ENCODE results near the gene PRMT1. TPM values are rescaled to one million over a fixed set of nuclear protein-coding genes. Genes with fewer than 3 reads are reported as not detected.
A peak's percentile ranks its signal among the peaks of the same experiment; 100 is the strongest.

Gene PRMT1
- total and polyA plus RNA-seq, 9 of the 15 experiments (the other 6 are each of a cell fraction or from before 2014, with no cell fraction given): 13.3 to 464 (median 326) TPM

GRCh38 chr19:49676136-49676783 is 811 bp upstream of the PRMT1 start (continued):
- TF ChIP-seq ZNF609 (CRISPR knock-in tag; IDR thresholded peaks at IDR 0.05; ENCODE audit: borderline replicate concordance): no peak
- TF ChIP-seq TRIM25 (IDR thresholded peaks at IDR 0.05; ENCODE audit: borderline replicate concordance): no peak
- TF ChIP-seq STAT5B (CRISPR knock-in tag; IDR thresholded peaks at IDR 0.05): no peak
- TF ChIP-seq PBX2 (CRISPR knock-in tag; IDR thresholded peaks at IDR 0.05; ENCODE audit: low read depth): no peak
- TF ChIP-seq PBX2 (tag; conservative IDR thresholded peaks at IDR 0.05; ENCODE audit: low read depth): no peak
- TF ChIP-seq ZNF12 (CRISPR knock-in tag; IDR thresholded peaks at IDR 0.05): 0 out of 2 replicates have a peak, but pooled peaks have one; percentile 18
- TF ChIP-seq HNRNPK (IDR thresholded peaks at IDR 0.05; ENCODE audit: low read depth, low read length, poor library complexity, severe bottlenecking): no peak
- no peak; the same call in 1 of the 2 replicates for TF ChIP-seq POLR2AphosphoS2 (IDR thresholded peaks at IDR 0.05; ENCODE audit: low read length)
- TF ChIP-seq STAG1 (CRISPR knock-in tag; IDR thresholded peaks at IDR 0.05; ENCODE audit: borderline replicate concordance): no peak
- TF ChIP-seq ZNF395 (CRISPR knock-in tag; IDR thresholded peaks at IDR 0.05): no peak
